Measurements from ENCODE around the gene SRRM3.

DNA sequence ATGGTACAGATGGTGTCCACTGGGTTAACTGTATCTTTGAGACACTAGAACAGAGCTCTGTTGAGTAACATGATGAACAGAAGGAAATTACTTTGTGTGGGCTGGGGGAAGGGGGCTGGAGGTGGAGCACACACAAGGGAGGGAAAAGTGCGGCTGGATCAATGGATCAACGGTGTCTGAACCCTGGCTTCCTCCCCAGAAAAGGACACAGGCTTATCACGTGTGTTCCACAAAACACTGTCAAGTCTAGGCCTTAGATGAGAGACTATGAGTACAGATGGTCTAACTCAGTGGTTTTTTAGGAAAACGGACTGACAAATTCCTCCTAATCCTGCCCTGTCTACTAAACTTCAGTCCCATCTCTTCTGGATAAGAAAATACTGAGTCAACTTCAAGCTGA is 128.6 kb downstream of the SRRM3 start:
- TF ChIP-seq, protein P1, sequence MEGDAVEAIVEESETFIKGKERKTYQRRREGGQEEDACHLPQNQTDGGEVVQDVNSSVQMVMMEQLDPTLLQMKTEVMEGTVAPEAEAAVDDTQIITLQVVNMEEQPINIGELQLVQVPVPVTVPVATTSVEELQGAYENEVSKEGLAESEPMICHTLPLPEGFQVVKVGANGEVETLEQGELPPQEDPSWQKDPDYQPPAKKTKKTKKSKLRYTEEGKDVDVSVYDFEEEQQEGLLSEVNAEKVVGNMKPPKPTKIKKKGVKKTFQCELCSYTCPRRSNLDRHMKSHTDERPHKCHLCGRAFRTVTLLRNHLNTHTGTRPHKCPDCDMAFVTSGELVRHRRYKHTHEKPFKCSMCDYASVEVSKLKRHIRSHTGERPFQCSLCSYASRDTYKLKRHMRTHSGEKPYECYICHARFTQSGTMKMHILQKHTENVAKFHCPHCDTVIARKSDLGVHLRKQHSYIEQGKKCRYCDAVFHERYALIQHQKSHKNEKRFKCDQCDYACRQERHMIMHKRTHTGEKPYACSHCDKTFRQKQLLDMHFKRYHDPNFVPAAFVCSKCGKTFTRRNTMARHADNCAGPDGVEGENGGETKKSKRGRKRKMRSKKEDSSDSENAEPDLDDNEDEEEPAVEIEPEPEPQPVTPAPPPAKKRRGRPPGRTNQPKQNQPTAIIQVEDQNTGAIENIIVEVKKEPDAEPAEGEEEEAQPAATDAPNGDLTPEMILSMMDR (conservative IDR thresholded peaks at IDR 0.05; ENCODE audit: low read length) = no peak
- no peak for TF ChIP-seq EZH2phosphoT487 (IDR thresholded peaks at IDR 0.05; ENCODE audit: borderline replicate concordance, low read depth, low read length)
